GM06990 (cell line): Measurements from ENCODE around the gene PAQR6.

Source experiments
- DNase-seq: peaks from one replicate; pipeline ENCODE4 v3.0.0-alpha.2; 2011; ENCODE audit not compliant: insufficient read length; ENCODE audit errors: extremely low read depth
- H3K27me3 ChIP-seq: replicated peaks from 2 replicates; pipeline ENCODE4 v1.6.0; 2011; ENCODE audit warnings: low read length; ENCODE audit not compliant: control insufficient read depth, insufficient read depth
- H3K36me3 ChIP-seq: 2 replicates; pipeline ENCODE4 v1.5.1; 2011; ENCODE audit warnings: low read length; ENCODE audit not compliant: control insufficient read depth, insufficient read depth
- H3K4me3 ChIP-seq: replicated peaks from 2 replicates; pipeline ENCODE4 v1.5.1; 2011; ENCODE audit warnings: low read depth, mild to moderate bottlenecking, control low read depth, low read length
- TF ChIP-seq, protein P1 (sequence below): IDR thresholded peaks from 2 replicates; pipeline ENCODE4 v1.5.1; 2011; ENCODE audit warnings: low read length, control low read depth, mild to moderate bottlenecking, inconsistent platforms; ENCODE audit not compliant: insufficient read depth, poor library complexity, severe bottlenecking

PAQR6 gene

GRCh38 chr1:156276532-156276931, 28.7 kb upstream of the PAQR6 start:
- no peak overlapping the region for H3K4me3 ChIP-seq
- H3K36me3 ChIP-seq = peaks cover 30% of the 10 kb centered on the region
- no peak for DNase-seq
- H3K27me3 ChIP-seq = no peaks in the 10 kb centered on the region
- TF ChIP-seq, protein P1, sequence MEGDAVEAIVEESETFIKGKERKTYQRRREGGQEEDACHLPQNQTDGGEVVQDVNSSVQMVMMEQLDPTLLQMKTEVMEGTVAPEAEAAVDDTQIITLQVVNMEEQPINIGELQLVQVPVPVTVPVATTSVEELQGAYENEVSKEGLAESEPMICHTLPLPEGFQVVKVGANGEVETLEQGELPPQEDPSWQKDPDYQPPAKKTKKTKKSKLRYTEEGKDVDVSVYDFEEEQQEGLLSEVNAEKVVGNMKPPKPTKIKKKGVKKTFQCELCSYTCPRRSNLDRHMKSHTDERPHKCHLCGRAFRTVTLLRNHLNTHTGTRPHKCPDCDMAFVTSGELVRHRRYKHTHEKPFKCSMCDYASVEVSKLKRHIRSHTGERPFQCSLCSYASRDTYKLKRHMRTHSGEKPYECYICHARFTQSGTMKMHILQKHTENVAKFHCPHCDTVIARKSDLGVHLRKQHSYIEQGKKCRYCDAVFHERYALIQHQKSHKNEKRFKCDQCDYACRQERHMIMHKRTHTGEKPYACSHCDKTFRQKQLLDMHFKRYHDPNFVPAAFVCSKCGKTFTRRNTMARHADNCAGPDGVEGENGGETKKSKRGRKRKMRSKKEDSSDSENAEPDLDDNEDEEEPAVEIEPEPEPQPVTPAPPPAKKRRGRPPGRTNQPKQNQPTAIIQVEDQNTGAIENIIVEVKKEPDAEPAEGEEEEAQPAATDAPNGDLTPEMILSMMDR = no peak

- H3K4me3 ChIP-seq = no peak overlapping the region
- no peaks in the 10 kb centered on the region for H3K27me3 ChIP-seq
- DNase-seq = no peak
- TF ChIP-seq, protein P1 = no peak
- H3K36me3 ChIP-seq = peaks cover 41% of the 10 kb centered on the region
These were observed 22.5 kb upstream of the PAQR6 start for GRCh38 chr1:156270314-156270713.

DNA sequence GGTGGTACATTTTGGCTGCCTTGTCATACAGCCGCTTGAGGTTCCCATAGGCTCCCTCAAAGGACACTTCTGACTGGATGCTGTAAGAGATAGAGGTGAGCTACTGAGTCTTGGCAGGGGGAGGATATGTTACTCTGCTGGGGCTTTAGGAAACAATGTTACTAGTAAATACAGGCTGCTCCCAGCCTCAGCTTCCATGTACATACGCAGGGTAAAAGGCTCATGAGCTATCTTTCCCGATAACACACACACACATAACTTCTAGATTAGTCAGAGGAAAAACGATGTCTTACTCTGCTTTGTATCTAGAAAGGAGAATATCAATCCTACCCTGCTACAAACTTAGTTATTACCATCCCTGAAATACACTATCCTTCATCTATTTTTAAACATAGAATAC, 20.5 kb upstream of the PAQR6 start:
- TF ChIP-seq, protein P1 = no peak

GRCh38 chr1:156266051-156266450, 18.2 kb upstream of the PAQR6 start:
- TF ChIP-seq, protein P1 = no peak
- Histone ChIP-seq H3K27me3 (no peaks in the 10 kb centered on the region), H3K36me3 (peaks cover 45% of the 10 kb centered on the region), H3K4me3 (no peak overlapping the region)
- DNase-seq = no peak

More for the DNA sequence above, 20.5 kb upstream of the PAQR6 start:
- no peak overlapping the region for H3K4me3 ChIP-seq
- no peak for DNase-seq
- no peaks in the 10 kb centered on the region for H3K27me3 ChIP-seq
- H3K36me3 ChIP-seq = peaks cover 43% of the 10 kb centered on the region

DNA sequence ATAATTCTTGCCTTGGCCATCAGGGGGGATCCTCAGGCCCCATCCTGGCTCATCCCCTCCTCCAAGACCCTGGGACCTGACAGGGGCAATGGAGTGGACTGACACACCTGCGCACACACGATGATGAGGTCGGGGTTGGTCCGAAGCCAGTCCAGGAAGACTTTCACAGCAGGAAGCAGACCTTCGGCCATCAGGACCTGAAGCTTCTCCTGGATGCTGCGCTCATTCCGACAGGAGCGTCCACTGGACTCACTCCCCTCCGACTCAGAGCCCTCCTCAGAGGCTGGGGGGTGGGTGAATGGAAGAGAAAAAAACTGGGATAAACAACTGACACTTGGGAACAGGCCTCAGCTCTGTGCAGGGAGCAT, 15.4 kb upstream of the PAQR6 start:
- TF ChIP-seq, protein P1 = no peak
- H3K36me3 ChIP-seq = peaks cover 61% of the 10 kb centered on the region
- no peak overlapping the region for H3K4me3 ChIP-seq
- no peak for DNase-seq
- no peaks in the 10 kb centered on the region for H3K27me3 ChIP-seq
